Measurements from ENCODE around the gene STX2.

Gene STX2

GRCh38 chr12:130793554-130793849 lies 45.5 kb downstream of the STX2 start:
- no peaks in the 10 kb centered on the region for H3K9me2 ChIP-seq (replicated peaks; ENCODE audit: insufficient read depth, low read length)
- no peak overlapping the region for H3K9ac ChIP-seq (ENCODE audit: low read length)
- no peak overlapping the region for H3K4me3 ChIP-seq (ENCODE audit: low read length)
- no peak overlapping the region for H2AFZ ChIP-seq (ENCODE audit: low read length)
- H3K36me3 ChIP-seq (replicated peaks; ENCODE audit: insufficient read depth, low read length) = no peaks in the 10 kb centered on the region
- H4K20me1 ChIP-seq (ENCODE audit: insufficient read depth, low read length) = no peaks in the 10 kb centered on the region
- H3K4me2 ChIP-seq (ENCODE audit: low read depth, low read length) = no peak overlapping the region
- TF ChIP-seq, protein P1, sequence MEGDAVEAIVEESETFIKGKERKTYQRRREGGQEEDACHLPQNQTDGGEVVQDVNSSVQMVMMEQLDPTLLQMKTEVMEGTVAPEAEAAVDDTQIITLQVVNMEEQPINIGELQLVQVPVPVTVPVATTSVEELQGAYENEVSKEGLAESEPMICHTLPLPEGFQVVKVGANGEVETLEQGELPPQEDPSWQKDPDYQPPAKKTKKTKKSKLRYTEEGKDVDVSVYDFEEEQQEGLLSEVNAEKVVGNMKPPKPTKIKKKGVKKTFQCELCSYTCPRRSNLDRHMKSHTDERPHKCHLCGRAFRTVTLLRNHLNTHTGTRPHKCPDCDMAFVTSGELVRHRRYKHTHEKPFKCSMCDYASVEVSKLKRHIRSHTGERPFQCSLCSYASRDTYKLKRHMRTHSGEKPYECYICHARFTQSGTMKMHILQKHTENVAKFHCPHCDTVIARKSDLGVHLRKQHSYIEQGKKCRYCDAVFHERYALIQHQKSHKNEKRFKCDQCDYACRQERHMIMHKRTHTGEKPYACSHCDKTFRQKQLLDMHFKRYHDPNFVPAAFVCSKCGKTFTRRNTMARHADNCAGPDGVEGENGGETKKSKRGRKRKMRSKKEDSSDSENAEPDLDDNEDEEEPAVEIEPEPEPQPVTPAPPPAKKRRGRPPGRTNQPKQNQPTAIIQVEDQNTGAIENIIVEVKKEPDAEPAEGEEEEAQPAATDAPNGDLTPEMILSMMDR (IDR thresholded peaks at IDR 0.05; ENCODE audit: low read length) = no peak
- TF ChIP-seq EZH2 (optimal IDR thresholded peaks at IDR 0.05; ENCODE audit: low read depth, low read length) (no peak), EZH2phosphoT487 (IDR thresholded peaks at IDR 0.05; ENCODE audit: low read length) (no peak)
- H3K4me1 ChIP-seq (ENCODE audit: low read length) = no peaks in the 10 kb centered on the region
- H3K27me3 ChIP-seq (replicated peaks; ENCODE audit: insufficient read depth, low read length) = no peaks in the 10 kb centered on the region
- no peaks in the 10 kb centered on the region for H3F3A ChIP-seq (ENCODE audit: insufficient read depth, low read length)
- DNase-seq = no peak
- H3K27ac ChIP-seq (ENCODE audit: low read length) = no peak overlapping the region
- no peaks in the 10 kb centered on the region for H3K79me2 ChIP-seq (ENCODE audit: low read length)
- H3K9me3 ChIP-seq (replicated peaks; ENCODE audit: insufficient read depth, low read length) = no peaks in the 10 kb centered on the region

- H3K4me2 ChIP-seq (ENCODE audit: low read depth, low read length) = no peak overlapping the region
- H3K9ac ChIP-seq (ENCODE audit: low read length) = no peak overlapping the region
- H3K27me3 ChIP-seq (replicated peaks; ENCODE audit: insufficient read depth, low read length) = no peaks in the 10 kb centered on the region
- H3K9me2 ChIP-seq (replicated peaks; ENCODE audit: insufficient read depth, low read length) = no peaks in the 10 kb centered on the region
- H3K9me3 ChIP-seq (replicated peaks; ENCODE audit: insufficient read depth, low read length) = no peaks in the 10 kb centered on the region
- no peaks in the 10 kb centered on the region for H3K79me2 ChIP-seq (ENCODE audit: low read length)
- H3K4me3 ChIP-seq (ENCODE audit: low read length) = no peak overlapping the region
- TF ChIP-seq, protein P1 (IDR thresholded peaks at IDR 0.05; ENCODE audit: low read length) = no peak
- TF ChIP-seq EZH2 (optimal IDR thresholded peaks at IDR 0.05; ENCODE audit: low read depth, low read length) = no peak
- no peak for TF ChIP-seq EZH2phosphoT487 (IDR thresholded peaks at IDR 0.05; ENCODE audit: low read length)
- H3F3A ChIP-seq (ENCODE audit: insufficient read depth, low read length) = no peaks in the 10 kb centered on the region
- H2AFZ ChIP-seq (ENCODE audit: low read length) = no peak overlapping the region
- H3K4me1 ChIP-seq (ENCODE audit: low read length) = no peaks in the 10 kb centered on the region
- no peaks in the 10 kb centered on the region for H4K20me1 ChIP-seq (ENCODE audit: insufficient read depth, low read length)
- no peaks in the 10 kb centered on the region for H3K36me3 ChIP-seq (replicated peaks; ENCODE audit: insufficient read depth, low read length)
- DNase-seq = no peak
- H3K27ac ChIP-seq (ENCODE audit: low read length) = no peak overlapping the region
Measured at GRCh38 chr12:130792821-130793553, 46.1 kb downstream of the STX2 start.

GRCh38 chr12:130791629-130792028 lies 47.4 kb downstream of the STX2 start:
- no peaks in the 10 kb centered on the region for H3K79me2 ChIP-seq (ENCODE audit: low read length)
- H3F3A ChIP-seq (ENCODE audit: insufficient read depth, low read length) = no peaks in the 10 kb centered on the region
- H3K9ac ChIP-seq (ENCODE audit: low read length) = no peak overlapping the region
- H3K4me3 ChIP-seq (ENCODE audit: low read length) = no peak overlapping the region
- no peak overlapping the region for H3K27ac ChIP-seq (ENCODE audit: low read length)
- H3K36me3 ChIP-seq (replicated peaks; ENCODE audit: insufficient read depth, low read length) = no peaks in the 10 kb centered on the region
- no peak for DNase-seq
- H4K20me1 ChIP-seq (ENCODE audit: insufficient read depth, low read length) = no peaks in the 10 kb centered on the region
- H3K9me3 ChIP-seq (replicated peaks; ENCODE audit: insufficient read depth, low read length) = no peaks in the 10 kb centered on the region
- H3K9me2 ChIP-seq (replicated peaks; ENCODE audit: insufficient read depth, low read length) = no peaks in the 10 kb centered on the region
- no peaks in the 10 kb centered on the region for H3K27me3 ChIP-seq (replicated peaks; ENCODE audit: insufficient read depth, low read length)
- TF ChIP-seq EZH2phosphoT487 (IDR thresholded peaks at IDR 0.05; ENCODE audit: low read length) = no peak
- TF ChIP-seq, protein P1 (IDR thresholded peaks at IDR 0.05; ENCODE audit: low read length) = no peak
- TF ChIP-seq EZH2 (optimal IDR thresholded peaks at IDR 0.05; ENCODE audit: low read depth, low read length) = no peak
- no peaks in the 10 kb centered on the region for H3K4me1 ChIP-seq (ENCODE audit: low read length)
- H2AFZ ChIP-seq (ENCODE audit: low read length) = no peak overlapping the region
- no peak overlapping the region for H3K4me2 ChIP-seq (ENCODE audit: low read depth, low read length)
